Ovary (tissue), 3 donors: ENCODE data around the gene CEP131.

Source experiments
- EP300 ChIP-seq: sonication (generic); formaldehyde crosslinking; IDR thresholded peaks from one replicate; pipeline ENCODE4 v1.6.1; 2017; ENCODE audit warnings: antibody characterized with exemption
- POLR2A ChIP-seq: fragments of 450-650 bp; IDR thresholded peaks from one replicate; pipeline ENCODE4 v1.6.1; 2017; ENCODE audit warnings: antibody characterized with exemption, mild to moderate bottlenecking, moderate library complexity
- TF ChIP-seq, protein P1 (sequence below), 3 donors: fragments of 450-650 bp in 2 of 3; fragments of 200-600 bp in 1 of 3; IDR thresholded peaks; one replicate each; pipeline versions ENCODE4 v1.5.1 to v1.8.0; 2016 to 2022; ENCODE audit warnings: antibody characterized with exemption in 3 of 3, mild to moderate bottlenecking in 1 of 3
- donor health status: DM: no; HTN: no; CAD: no.

DNA sequence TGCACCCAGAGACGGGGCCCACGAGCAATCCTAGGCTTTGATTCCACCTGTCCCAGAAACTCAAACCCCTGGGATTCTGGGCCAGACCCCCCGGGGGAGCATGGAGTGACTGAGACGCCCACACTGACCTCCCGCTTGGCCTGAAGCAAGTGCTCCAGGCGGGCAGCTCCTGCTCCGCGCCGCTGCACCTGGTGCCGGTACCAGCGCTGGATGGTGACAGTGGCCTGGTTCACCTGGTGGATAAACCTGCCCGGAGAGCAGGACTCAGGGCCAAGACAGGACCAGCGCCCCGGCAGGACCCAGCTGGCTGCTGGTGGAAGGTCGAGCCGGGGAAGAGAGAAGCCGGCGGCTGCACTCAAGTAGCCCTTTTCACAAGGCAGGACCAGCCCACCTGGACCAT, 22.6 kb downstream of the CEP131 start:
- TF ChIP-seq, protein P1, sequence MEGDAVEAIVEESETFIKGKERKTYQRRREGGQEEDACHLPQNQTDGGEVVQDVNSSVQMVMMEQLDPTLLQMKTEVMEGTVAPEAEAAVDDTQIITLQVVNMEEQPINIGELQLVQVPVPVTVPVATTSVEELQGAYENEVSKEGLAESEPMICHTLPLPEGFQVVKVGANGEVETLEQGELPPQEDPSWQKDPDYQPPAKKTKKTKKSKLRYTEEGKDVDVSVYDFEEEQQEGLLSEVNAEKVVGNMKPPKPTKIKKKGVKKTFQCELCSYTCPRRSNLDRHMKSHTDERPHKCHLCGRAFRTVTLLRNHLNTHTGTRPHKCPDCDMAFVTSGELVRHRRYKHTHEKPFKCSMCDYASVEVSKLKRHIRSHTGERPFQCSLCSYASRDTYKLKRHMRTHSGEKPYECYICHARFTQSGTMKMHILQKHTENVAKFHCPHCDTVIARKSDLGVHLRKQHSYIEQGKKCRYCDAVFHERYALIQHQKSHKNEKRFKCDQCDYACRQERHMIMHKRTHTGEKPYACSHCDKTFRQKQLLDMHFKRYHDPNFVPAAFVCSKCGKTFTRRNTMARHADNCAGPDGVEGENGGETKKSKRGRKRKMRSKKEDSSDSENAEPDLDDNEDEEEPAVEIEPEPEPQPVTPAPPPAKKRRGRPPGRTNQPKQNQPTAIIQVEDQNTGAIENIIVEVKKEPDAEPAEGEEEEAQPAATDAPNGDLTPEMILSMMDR (IDR thresholded peaks at IDR 0.05) = no peak
- TF ChIP-seq EP300 (no peak), POLR2A (no peak)
